ENCODE measurements around the gene NAPG.
A peak's percentile ranks its signal among the peaks of the same experiment; 100 is the strongest.
"Not testable (repeated sequence)": the region's sequence is repeated elsewhere in the genome, so short reads cannot be mapped to it uniquely, and the experiment has no call there.

NAPG gene

DNA sequence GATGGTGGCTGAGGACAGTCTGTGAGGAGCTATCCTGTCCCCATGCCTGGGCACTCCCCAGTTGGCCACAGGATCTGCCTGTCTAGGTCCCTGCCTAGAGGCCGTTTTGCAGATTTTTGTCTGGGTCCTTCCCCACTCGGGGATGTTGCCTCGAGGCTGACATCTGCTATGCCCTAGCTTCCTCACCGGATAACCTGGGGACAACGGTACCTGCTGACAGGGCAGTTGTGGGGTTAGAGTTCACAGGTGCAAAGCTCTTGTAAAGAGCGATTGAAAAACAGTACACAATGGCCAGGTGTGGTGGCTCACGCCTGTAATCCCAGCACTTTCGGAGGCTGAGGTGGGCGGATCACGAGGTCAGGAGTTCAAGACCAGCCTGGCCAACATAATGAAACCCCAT, 30.4 kb downstream of the NAPG start:
- not testable (repeated sequence) for DNase-seq

DNA sequence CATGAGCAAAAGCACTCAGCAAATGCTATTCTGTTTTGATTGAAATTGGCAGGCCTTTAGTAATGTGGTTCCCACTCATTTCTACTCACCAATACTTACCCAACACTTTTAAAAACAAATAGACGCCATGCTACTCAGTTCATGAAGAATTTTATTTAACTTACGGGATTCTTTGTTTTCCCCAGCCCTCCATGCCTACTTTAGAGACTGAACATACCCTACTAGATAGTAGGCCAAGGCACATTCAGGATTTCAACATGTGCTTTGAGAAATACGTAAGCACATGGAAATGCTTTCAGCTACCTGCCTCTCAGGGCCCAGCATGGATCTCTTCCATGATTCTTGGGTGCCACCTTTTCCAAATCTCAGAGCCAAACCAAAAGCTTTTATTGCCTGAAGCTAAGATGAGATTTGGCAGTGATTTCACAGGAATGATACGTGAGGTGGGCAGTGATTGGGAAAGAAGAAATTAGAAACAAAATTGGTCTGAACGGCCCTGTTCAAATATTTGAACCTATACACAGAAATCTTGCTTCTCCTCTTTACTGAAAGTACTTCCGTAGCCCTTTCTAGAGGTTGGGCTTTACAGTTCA, 31.4 kb downstream of the NAPG start:
- DNase-seq = no peak

DNA sequence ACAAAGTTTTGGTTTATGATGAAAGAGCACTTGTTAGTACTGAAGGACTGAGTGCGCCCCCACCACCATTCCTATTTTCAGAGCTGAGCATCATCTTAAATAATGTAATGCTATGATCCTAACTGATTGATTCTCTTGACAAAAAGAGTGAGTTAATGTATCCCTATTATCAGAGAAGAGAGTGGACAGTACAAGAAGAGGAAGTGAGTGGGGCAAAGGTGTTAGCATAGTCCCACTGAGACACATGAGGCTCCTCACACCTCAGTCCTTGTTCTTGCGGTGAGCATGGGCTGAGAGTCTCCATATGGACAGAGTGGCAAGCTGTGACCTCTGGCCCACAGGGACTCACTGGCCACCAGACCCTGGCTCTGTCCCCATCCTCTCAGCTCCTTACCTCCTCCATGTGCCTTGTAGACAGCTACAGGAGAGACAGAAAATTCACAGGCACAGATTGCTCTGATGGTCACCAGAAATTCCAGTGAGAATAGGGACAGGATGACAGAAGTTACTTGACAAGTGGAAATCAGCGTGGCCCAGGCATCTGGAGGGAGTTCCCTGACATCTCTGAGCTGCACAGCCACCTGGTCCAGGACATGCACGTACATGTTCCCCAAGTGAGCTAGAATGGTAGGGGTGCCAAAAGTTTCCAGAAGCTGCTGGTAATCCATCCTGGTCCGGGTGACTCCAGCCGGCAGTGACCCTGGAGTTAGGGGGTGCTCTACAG, 32.6 kb downstream of the NAPG start:
- no peak for DNase-seq

DNA sequence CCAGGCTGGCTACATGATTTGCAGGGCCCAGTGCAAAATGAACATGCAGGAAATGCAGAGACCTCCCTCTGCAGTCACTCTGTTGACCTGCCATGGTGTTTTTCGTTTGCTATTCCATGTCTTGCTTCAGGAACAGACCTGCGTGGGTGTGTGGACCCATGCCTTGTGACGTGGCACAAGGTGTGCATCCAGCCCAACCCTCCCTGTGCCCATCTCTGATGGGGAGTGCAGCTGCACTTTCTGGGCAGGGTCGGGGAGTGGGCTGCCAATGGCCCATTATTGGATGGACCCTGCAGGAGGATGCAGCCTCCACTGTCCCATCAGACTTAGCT, 33.1 kb downstream of the NAPG start:
- DNase-seq = no peak

DNA sequence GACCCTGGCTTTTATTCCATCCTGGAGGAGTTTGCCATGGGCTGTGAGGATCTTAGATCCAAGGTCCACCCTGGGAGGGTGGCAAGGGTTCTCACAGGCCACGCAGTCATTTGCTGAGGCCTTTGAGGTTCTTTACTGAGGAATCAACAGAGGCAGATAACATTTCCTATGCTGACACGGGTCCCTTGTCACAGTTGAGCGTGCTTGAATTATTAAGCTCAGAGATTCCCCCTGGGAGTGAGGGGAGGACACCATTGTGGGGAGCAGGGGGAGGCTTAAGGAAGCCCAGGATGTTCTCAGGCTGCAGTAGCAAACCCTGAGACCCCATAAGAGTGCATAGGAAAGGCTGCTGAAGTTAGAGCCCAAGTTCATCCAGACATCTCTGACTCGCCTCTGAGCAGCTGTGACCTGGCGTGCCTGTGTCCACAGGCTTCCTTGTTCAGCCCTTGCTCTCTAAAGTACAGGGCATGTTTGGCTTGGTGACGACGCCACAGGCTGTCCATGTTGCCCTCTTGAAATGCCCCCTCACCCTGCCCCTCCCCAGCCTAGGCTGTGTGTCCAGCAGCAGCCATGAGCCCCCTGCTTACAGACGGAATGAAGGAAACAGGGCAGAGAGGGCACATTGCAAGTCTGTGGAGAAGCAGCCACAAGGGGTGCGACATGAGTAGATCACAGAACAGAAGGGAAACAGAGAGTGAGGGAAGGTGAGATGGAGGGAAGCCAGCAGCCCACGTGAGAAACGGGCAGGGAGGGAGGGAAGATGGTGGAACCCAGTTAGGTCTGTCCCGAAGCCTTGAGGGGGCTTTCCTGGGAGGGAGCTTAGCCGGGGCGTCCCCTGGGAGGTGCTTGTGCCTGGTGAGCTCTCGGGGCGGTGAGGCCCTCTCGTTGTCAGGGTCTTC, 34.0 kb downstream of the NAPG start:
- DNase-seq = no peak

DNA sequence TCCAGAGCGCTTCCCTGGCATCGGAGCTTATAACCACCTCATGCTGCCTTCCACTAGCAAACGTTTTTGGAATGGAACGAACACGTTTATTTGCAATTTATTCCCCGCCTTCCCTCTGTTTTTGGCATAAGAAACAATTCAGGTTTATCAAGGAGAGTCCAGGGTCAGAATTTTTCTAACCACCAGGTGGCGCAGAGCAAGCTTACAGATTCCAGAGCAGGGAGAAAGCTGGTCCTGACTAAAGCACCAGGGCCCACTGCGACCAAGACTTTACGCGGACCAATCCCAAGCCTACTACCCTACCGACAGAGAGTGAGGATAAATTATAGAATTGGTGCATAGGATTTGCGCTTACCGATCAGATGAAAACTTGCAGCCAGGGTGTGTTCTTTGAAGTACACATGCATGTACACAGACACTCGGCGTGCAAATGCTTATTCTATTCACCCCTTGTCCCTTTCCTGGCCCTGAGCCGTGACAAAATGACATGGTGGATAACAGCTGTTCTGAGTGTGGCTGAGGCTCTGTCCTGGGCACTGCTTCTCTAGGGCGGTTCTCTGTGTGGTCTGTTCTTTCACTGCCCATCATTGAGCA, 34.7 kb downstream of the NAPG start:
- DNase-seq = peak; percentile 82

DNA sequence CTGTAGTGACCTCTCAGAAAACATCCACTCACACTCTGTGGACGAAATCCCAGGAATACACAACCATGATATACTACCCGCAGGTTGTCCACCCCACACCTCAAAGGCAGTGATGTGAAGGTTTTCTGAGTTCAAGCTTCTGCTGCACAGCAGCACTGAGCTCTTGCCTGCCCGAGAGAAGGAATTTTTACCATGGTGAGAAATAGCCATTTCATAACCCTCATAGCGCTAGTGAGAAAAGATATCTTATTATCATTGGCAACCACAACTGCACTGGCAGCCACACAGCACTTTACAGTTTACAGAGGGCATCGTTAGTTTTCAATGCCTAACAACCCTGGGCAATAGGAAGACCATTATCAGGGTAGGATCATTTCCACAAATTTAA, 36.9 kb downstream of the NAPG start:
- no peak for DNase-seq

DNA sequence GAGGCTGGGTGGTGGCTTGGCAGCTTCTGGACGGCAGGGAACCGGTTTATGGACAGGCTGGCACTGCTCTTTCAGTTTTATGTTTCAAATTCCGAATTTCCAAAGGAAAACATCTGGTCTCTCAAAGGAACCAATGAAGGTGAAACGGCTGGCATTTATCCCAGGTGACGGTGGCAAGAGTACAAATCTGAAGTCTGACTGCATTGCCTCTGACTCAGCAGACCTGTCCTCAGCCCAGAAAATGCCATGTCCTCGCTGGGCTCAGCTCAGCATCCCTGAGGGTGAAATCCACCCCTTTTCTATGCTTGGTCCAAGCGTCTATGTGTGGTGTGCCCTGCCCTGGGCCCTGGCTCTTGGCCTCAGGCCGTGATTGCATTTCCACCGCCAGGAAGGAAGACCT, 38.1 kb downstream of the NAPG start:
- DNase-seq = peak; percentile 16

DNA sequence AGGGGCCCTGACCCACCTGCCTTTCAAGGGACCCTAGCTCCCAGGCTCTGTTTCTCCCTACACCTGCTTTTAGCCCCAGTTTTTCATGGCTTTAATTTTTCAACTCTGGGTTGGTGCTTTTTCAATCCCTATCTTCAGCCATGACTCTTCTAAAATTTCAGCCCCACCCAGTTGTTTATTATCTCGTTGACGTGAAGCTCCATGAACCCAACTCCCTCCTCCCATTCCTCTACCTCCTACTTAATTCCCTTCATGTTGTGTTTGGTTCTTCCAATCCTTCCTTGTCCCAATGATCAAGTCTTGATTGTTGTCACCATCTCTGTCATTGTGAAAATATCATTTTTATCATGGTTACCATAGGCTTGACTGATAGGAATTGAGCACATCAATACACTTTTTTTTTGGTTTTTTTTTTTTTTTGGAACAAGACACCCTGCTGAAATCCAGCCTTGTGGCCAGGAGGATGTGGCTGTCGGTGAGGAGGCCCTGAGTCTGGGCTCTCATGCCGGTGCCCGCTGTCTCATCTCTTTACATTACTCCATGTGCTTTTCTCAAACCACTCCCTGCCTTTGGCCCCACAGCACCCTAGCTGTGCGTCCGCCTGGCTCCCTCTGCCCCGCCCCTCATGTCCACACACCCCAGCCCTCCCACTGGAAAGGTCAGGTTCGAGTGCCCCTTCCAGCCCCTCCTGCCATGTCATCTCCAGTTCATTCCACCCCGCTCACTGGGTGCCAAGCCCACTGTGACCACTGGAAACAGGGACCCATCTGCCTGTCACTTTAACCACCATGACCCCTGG, 39.3 kb downstream of the NAPG start:
- DNase-seq = no peak

DNA sequence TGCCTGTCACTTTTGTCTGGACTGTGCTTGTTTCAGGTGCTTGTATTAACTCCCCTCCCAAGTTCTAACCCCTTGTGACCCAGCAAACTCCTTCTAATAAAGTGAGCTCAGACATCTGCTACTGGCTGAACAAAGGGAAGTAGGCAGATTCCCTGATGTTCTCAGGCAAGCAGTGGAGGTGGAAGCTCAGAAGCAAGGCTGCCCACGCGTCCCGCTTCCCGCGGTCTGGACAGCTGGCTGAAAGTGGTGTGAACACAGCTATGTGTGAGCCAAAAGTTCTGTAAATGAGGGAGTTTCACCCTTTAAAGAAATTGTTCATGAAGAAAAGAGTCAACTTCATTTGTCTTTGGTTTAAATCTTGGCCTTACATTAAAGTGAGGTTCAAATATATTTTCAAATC, 40.0 kb downstream of the NAPG start:
- DNase-seq = no peak

DNA sequence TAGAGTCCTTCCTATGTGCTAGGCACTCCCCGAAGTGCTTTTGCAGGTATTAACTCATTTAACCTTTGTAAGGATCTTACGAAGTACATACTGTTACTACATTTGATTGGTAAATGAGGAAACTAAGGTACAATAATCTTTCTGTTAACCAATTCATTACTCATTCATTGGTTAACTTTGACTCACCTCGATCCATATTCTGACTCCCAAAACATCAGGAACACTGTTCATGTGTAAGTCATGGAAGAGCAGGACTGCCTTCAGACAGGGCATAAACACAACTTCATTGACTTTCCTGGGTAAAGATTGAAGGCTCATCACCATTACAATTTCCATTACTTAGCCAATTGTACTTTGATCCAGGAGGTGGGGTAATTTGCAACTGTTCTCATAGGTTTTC, 40.6 kb downstream of the NAPG start:
- no peak for DNase-seq

DNA sequence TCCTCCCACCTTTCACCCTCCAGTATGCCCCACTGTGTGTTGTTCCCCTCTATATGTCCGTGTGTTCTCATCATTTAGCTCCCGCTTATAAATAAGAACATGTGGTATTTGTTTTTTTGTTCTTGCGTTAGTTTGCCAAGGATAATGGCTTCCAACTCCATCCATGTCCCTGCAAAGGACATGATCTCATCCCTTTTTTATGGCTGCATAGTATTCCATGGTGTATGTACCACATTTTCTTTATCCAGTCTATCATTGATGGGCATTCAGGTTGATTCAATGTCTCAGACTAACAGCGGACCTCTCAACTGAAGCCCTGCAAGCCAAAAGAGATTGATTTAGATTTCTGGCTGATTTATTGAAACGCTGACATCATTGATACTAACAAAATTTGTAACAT, 44.1 kb downstream of the NAPG start:
- DNase-seq = not testable (repeated sequence)

DNA sequence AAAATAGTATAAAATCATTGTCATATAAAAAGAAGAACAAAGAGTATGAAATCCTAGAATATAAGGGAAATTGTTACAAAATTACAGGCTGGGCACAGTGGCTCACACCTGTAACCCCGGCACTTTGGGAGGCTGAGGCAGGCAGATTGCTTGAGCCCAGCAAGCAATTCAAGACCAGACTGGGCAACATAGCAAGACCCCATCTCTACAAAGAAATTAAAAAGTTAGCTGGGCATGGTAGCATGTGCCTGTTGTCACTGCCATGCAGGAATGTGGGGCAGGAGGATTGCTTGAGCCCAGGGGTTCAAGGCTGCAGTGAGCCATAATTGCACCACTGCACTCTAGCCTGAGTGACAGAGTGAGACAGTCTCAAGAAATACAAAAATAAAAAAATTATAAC, 44.8 kb downstream of the NAPG start:
- no peak for DNase-seq

DNA sequence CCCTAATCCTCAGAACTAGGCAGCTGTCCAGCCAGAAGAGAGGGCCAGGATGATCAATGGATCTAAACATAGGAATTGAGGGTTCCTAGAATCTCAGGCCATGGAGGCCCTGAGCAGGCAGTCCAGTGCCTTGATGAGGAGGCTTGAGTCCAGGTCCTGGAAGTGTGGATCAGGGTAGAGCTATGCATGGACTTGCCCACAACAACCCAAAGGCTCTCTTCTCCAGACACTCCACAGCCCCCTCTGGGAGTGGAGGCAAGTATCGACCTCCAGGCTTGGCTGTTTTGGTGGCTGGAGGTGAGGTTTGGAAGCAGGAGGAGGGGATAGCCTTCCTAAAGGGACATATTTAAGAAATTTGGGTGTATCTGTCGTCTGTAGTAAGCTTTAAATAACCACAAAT, 45.7 kb downstream of the NAPG start:
- no peak for DNase-seq

DNA sequence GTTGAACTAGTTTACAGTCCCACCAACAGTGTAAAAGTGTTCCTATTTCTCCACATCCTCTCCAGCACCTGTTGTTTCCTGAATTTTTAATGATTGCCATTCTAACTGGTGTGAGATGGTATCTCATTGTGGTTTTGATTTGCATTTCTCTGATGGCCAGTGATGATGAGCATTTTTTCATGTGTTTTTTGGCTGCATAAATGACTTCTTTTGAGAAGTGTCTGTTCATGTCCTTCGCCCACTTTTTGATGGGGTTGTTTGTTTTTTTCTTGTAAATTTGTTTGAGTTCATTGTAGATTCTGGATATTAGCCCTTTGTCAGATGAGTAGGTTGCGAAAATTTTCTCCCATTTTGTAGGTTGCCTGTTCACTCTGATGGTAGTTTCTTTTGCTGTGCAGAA, 47.4 kb downstream of the NAPG start:
- not testable (repeated sequence) for DNase-seq

DNA sequence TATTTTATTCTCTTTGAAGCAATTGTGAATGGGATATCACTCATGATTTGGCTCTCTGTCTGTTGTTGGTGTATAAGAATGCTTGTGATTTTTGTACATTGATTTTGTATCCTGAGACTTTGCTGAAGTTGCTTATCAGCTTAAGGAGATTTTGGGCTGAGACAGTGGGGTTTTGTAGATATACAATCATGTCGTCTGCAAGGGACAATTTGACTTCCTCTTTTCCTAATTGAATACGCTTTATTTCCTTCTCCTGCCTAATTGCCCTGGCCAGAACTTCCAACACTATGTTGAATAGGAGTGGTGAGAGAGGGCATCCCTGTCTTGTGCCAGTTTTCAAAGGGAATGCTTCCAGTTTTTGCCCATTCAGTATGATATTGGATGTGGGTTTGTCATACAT, 48.6 kb downstream of the NAPG start:
- not testable (repeated sequence) for DNase-seq

DNA sequence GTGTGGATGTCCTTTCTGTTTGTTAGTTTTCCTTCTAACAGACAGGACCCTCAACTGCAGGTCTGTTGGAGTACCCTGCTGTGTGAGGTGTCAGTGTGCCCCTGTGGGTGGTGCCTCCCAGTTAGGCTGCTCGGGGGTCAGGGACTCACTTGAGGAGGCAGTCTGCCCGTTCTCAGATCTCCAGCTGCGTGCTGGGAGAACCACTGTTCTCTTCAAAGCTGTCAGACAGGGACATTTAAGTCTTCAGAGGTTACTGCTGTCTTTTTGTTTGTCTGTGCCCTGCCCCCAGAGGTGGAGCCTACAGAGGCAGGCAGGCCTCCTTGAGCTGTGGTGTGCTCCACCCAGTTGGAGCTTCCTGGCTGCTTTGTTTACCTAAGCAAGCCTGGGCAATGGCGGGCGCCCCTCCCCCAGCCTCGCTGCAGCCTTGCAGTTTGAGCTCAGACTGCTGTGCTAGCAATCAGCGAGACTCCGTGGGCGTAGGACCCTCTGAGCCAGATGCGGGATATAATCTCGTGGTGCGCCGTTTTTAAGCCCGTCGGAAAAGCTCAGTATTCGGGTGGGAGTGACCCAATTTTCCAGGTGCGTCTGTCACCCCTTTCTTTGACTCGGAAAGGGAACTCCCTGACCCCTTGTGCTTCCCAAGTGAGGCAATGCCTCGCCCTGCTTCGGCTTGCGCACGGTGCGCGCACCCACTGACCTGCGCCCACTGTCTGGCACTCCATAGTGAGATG, 52.2 kb downstream of the NAPG start:
- DNase-seq = not testable (repeated sequence)

DNA sequence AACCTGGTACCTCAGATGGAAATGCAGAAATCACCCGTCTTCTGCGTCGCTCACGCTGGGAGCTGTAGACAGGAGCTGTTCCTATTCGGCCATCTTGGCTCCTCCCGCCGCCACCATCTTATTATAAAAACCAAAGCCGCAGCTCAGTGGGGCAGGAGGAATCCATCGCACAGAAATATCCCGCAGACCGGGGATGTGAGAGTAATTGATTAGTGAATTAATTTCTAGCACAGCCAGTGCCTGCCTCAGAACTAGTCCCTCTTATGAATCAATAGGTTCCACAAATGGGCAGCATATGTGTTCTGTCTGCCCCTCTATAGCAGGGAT, 52.7 kb downstream of the NAPG start:
- DNase-seq = not testable (repeated sequence)

DNA sequence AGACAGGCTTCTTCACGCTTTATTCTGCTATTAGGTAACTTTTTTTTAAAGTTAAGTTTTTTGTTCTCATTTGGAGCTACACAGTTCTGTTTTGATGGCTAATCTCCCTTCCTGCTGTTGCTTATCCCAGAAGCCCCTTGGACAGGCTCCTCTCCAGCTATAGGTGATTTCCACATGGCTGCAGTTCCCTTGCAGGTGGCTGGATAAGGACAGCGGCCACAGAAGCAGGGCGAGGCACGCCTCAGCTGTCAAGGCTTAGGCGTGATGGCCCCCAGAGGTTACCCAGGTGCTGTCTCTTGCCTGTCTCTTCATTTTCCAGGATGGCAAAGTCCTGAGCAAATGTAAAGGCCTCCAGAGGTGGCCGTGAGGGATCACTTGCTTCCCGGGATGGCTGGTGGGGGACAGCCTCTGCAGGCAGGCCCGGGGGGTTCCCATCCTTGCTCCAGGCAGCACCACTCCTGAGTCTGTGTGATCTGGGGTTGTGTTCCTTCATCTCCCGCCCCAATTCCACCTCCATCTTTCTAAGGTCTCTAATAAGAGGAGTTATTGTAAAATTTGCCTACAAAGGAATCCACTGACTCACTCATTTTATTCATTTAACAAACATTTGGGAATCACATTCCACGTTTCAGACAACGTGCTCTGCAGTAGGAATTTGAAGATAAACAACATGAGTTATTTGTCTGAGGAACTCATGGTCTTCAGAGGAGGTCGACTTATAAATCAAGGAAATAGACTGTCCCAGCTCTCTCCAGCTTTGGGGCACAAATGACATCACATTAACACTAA, 53.4 kb downstream of the NAPG start:
- DNase-seq = no peak

DNA sequence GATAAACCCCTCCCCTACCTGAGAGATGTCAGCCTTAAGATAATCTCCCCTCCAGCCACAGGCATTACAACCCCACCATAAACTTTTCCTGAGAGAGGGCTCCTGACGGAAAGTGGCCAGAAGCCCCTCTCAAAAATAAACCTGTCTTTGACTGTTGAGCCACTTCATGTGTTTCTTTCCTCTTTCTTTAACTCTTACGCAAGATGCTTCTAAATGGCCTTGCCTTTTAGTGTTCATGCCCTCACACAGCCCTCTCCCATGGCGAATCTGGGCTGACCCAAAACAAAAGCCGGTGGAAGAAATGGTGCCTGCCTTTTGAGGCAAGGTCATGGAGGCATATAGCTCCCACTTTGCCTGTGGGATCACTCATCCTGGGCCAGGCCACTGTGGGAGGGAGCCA, 54.4 kb downstream of the NAPG start:
- DNase-seq = no peak

DNA sequence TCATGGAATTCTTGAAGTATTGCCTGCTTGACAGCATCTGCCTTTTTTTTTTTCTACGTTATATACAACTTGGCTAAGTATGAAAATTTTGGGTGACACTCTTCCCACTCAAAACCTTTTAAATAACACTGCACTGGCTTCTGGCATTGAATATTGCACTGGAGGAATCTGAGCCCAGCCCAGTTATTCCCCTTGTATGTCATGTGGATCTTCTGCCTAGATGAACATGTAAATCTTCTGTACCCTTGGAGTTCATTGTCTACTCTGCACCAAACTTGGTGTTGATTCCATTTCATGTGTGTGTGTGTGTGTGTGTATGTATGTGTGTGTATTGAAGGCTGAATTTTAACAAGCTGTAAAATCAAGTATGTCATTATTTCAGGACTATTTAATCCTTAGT, 59.4 kb downstream of the NAPG start:
- DNase-seq = no peak

Measured in midbrain (tissue), 1 donor.